Measurements from ENCODE around the gene WNT7A. TPM values are rescaled to one million over a fixed set of nuclear protein-coding genes. Genes with fewer than 3 reads are reported as not detected.

WNT7A gene
- under 1 TPM; 0.41 to 0.55 TPM for total RNA-seq

DNA sequence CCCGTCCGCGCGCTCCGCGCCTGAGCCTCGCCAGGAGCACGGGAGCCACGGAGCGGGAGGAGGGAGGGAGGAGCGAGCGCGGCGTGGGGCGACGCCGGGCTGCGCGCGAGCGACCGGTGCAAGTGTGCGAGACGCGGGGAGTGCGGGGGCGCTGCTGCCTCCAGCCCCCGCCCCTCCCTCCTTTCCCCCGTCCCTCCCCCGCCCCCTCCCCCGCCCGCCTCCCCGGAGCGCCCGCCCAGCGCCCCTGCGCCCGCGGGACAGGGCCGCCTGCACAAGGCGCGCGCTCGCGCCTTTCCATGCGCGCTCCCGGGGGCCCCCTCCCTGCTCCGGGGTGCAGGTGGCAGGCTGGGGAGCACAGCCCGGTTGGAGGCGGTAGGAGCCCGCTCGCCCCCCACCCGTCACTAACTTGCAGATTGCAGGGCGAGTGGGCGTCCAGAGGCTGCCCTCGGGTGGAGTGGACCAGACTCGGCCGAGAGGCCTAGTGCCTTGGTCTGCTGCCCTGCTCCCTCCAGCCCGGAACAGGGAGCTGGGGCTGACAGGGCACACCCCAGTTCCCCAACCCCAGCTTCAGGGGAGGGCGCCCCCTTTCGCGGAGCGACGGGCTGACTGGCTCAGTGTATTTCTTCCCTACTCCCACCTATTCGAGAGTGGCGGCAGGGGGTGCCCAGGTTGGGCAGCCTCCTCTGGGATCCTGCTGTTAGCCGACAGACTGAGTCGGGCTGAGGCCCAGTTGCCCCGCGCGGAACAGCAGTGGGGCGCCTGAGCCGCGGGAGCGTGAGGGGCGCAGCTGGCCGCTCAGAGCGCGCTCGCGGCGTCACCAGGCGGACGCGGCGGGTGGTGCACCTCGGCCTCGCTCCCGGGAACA, at the start of gene WNT7A:
Gene WNT7A (minus strand): TSS at position 126 of the 865 bp plus-strand sequence. CDS start 255 bp downstream, outside the sequence.

Other genes starting within 250 kb of the WNT7A start
- 10 to 100 TPM; 11.3 to 12.4 TPM for gene CHCHD4, start 244.8 kb upstream of the WNT7A start, total RNA-seq
- 10 to 100 TPM; 42.5 to 43.6 TPM for gene TMEM43, start 245.0 kb upstream of the WNT7A start, total RNA-seq

Data from activated naive CD4-positive, alpha-beta T cell treated with anti-CD3 and anti-CD28 coated beads, Interleukin-2, amount 10 ng/mL, durations not matched to agents 5 hours and 36 hours (primary cell).